HG02870 (cell line): ENCODE data around the gene BEGAIN.

ENCODE experiments used
- ATAC-seq: cut with Tn5 transposase; IDR thresholded peaks from one replicate; pipeline ENCODE4 v1.9.1; 2021; ENCODE audit warnings: mild to moderate bottlenecking, moderate library complexity; ENCODE audit not compliant: unreplicated experiment

The BEGAIN gene

DNA sequence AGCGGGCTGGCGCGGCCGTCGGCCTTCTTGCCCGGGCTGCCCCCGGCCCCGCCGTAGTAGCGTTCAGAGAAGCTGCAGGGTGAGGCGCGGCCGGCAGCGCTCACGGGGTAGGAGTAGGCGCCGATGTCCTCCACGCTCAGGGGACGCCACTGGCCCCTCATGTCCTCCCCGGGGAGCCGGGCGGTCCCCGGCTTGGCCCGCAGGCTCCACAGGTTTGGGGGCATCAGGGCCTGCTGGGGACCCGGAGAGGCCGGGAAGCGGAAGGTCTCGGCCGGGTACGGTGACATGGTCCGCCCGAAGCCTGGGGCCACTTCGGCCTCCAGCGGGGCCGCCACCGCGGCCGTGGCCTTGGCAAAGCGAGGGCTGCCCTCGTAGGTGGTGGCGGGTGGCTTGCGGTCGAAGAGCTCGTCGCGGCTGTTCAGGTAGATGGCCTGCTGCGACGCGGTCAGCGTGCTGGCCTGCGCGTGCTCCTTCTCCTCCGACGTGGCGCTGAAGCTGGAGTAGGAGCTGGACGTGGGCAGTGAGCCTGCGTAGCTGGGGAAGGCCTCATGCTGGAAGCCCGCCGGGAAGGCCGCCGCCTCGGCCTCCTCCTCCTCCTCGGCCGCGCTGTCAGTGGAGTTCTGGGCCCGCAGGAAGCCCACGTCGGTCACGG, 48.7 kb downstream of the BEGAIN start:
- ATAC-seq = no peak

DNA sequence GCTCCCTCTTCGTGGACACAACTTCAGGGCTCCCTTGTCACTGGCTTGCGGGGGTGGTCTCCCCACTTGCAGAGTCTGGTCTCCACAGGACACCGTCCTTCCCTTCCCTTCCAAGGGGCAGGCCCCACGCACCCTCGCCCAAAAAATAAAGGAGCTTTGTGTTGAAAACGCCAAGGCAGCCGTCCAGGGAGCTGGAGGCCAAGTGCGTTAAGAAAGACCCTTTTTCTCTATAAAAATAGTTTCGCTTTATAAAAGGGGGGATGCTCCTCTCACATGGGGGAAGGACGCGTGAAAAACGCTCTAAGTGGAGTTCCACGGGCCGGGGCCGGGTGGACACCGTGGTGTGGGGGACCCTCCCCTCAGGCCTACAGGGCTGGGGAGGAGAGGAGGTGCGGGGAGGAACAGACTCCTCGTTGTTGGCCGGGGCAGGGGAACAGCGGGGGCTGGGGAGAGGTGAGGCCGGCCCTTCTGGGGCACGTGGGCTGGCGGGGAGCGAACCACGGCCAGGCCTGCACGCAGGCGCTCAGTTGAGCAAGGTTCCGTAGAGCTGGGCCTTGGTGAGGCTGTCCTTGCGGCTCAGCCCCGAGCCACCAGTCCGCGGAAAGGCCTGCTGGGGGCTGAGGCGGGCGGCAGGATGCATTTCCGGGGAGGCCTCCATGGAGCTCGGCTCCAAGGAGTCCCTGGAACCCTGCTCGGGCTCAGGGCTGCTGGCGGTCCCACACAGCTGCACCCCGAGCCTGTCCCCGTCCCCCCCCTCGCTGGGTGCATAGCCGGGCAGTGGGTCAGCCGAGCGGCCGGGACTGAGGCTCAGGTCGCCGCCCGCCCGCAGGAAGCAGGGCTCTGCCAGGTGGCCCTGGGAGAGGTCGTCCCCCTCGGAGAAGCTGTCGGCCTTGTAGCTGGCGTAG, 49.5 kb downstream of the BEGAIN start:
- ATAC-seq = no peak

DNA sequence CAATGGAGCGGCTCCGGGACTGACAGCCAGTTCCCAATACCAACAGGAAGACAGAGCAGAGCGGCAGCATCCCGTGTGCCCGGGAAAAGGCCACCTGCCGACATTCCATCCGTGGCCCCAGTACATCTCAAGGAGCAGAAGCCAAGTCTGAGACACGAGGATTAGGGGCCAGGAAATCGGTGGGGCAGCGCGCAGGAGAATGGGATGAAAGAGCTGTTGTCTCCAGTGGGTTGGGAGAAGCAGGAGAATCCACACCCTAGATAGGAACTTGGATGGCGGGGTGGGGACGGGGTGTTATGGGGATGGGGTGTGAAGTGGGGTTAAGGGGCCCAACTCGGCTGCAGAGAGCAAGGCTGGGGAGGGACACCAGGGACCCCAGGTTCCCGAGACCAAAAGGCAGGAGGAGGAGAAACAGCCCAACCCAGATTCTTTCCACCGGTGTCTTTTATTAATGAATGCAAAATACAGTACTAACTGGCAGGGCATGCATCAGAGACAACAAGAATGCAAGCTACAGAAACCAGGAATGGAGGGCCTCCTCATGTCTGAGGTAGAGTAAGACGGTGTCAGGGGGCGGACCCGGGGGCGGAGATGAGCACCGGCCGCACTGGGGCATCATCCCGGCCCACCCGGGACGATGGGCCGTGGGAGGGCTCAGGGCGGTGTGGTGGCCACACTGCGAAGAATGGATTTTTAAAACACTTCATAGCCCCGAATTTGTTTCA, 50.3 kb downstream of the BEGAIN start:
- no peak for ATAC-seq

DNA sequence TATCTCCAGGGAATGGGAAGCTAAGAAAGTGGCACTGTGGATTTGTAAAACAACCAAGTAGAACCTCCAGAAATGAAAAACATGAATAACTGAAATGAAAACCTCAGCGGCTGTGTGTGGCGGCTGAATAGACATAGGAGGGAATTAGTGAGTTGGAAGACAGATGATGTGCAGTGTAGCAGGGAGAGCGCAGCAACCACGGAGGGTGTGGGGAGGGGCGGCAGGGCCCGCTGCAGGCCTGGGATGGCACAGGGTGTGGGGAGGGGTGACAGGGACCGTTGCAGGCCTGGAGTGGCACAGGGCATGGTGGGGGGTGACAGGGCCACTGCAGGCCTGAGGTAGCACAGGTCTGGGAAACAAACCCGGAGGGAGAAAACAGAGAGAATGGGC, 51.1 kb downstream of the BEGAIN start:
- ATAC-seq = no peak

DNA sequence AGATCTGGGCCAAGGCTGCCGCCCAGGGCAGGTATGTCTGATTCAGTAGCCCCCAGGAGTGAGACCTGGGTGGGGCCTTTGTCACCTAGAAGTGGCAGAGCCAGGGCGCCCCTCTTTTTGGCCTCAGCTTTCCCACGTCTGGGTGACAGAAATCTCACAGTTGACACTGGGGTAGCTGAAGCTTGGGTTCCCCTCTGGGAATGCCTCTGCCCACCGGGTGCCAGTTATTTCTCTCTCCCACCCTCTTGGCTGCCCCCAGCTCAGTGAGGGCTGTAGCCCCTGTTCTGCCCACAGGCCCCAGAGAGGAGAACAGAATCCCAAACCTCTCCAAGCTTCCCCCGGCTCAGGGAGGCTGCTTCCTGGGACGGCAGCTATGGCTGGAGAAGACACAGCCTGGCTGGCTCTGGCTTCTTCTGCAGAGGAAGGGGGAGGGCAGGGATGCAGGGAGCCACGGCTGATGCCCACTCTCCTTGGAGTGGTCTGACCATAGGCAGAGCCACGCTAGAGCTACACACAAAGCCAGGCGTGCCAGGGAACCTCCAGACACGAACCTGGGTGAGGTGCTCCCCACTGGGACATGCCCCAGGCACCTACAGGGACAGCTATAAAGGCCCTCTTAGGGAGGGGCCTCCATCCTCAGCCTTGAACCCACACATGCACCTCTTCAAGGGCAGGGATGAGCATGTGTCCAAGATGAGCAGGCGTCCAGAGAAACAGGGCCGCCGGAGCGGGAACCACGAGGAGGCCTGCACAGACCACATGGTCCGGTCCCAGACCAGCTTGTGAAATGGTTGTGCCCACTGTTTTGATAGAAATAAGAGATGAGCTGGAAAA, 51.7 kb downstream of the BEGAIN start:
- no peak for ATAC-seq

GRCh38 chr14:100534528-100535286, 52.5 kb downstream of the BEGAIN start:
- no peak for ATAC-seq

- ATAC-seq = no peak
Measured at GRCh38 chr14:100533656-100534485, 53.3 kb downstream of the BEGAIN start.

DNA sequence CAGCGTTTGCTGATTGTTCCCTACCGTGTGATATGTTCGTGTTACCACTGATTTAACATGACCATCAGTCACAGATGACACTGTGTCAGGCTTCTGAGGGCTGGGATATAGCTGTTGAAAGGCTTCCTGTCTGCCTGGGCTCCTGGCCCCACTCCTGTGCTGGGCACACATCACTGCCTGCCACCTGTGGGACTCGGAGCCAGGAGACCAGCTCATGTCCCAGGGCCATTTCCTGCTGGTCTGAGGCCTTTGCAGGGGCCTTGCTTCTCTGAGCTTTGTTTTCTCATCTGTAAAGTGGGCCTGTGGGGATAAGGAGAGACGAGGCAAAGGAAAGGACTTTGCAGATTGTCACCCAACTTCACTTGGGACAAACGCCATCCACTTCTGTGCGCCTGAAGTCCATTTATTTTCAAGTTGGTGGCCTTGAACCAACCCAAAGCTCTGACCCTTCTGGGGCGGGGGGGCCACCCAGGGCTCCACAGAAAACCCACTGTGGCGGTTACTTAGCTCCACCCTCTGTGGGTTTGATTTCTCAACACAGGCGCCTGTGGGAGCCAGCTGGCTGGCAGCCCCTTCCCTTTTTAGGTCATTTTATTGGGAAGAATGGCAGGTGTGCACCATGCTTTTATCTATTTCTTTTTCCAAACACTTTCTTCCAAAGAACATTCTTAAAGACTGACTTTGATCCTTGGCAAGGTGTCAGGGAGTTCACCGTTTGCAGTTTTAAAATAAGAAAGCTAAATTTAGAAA, 54.1 kb downstream of the BEGAIN start:
- no peak for ATAC-seq

GRCh38 chr14:100532154-100532861, 54.9 kb downstream of the BEGAIN start:
- no peak for ATAC-seq

DNA sequence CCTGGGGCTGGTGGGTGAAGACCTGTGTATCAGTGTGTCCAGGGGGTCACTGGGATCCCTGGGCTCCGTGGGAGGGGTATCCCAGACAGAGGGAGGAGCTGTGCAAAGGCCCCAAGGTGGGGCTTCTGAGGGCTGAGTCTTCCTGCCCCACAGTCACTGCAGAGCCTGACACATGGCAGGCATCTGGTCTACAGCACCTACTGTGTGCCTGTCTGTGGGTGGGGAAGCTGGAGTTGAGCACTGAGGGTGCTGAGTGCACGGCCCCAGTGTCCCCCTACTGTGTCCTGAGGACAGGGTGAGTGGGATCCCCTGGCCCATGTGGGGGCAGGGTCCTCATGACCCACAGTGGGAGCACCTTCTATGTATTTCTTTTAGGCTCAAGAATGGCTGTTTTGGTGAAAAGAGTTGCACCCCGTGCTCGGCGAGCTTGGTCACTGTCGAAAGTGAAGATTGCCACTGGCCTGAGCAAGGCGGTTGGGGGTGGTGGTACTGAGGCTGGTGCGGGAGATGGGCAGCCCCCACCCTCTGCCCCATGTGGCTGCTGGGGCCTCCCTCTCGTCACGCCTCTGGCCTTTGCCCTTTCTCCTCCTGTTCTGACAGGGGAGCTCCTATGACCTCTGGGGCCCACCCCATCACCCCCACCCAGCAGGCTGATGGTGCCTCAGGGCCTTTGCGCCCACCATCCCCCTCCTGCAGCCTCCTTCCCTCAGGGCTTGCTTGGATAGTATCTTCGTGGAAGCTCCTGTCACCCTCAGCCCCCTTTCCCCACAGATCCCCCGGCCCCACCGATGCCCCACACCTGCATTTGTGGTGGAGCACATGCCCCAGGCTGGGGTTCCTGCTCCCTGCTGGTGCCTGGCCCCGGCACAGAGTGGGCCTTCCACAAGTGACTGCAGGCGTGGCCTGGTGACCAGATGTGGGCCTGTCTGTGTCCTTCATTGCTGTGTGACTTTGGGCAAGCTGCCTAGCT, 55.8 kb downstream of the BEGAIN start:
- ATAC-seq = no peak

DNA sequence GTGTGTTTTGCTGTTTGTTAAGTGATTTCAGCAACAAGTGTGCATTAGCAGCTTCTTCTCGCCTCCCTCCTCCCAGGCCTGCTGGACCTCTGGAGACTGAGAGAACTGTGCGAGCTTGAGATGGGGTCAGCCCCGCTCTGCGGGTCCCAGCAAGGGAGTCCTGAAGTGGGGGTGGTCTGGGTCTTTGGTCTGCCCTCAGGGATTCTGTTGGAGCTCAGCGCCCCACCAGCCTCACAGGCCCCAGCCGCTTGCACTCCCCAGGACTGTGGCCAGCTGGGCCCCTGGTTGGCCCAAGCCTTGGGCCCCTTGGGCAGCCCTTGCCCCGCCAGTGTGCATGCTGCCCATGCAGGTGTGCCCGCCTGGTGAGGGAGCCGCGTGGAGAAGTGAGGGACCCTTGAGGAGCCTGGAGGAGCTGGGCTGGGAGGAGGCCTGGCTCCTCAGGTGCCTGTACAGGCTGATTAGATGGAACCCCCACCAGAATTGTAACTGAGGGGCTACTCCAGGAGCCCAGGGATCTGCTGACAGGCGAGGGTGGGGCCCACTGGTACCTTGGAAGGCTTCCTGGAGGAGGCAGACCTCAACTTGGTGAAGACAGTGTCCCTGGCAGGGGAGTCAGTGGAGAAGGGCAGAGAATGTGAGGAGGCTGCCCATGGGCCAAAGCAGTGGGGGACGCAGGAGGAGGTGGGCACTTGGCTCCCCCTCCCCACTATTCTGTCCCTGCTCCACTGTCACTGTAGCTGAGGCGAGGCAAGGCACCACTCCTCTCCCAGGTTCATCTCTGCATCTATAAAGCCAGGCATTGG, 56.7 kb downstream of the BEGAIN start:
- ATAC-seq = no peak

GRCh38 chr14:100529561-100530031, 57.6 kb downstream of the BEGAIN start:
- no peak for ATAC-seq

DNA sequence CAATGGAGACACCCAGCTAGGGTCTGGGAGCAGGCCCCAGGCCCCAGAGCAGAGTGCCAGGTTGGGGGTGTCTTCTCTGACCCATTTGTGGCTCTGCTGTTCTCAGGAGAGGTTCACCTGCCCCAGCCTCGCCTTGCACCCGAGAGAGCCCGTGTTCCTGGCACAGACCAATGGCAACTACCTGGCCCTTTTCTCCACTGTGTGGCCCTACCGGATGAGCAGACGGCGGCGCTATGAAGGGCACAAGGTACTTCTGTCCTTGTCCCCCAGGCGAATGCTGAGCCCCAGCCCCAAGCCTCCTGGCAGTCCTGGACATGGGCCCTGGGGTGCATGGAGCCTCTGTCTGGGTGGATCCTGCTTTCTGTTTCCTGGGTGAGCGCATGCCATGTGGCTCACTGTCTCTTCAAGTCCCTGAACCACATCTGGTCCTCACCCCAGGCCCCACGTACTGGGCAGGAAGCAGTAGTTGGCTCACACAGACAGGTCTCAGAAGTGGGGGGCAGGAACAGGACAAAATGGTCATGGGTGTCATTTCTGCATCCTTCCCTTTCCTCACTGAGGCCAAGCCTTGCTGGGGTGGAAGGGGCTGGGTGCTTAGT, 58.2 kb downstream of the BEGAIN start:
- ATAC-seq = no peak

GRCh38 chr14:100526632-100527031, 60.6 kb downstream of the BEGAIN start:
- ATAC-seq = no peak

DNA sequence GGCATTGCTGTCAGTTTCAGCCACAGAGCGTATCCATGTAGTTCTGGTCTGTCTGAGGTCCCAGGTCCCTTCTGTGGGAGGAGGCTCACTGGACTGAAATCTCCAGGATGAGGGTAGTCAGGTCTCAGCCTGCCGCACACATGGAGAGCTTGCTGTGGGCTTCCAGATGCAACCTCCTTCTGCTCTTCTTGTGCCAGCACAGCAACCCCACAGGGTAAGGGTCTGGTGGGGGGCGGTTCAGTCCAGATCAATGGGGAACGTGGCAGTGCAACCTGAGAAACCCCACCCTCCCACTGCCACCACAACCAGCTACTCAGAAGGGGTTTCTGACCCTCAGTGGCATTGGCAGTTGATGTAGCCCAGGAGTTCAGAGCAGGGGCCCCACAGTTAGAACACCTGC, 61.2 kb downstream of the BEGAIN start:
- no peak for ATAC-seq
